Measurements from ENCODE around the gene PIP4K2C.

The PIP4K2C gene

DNA sequence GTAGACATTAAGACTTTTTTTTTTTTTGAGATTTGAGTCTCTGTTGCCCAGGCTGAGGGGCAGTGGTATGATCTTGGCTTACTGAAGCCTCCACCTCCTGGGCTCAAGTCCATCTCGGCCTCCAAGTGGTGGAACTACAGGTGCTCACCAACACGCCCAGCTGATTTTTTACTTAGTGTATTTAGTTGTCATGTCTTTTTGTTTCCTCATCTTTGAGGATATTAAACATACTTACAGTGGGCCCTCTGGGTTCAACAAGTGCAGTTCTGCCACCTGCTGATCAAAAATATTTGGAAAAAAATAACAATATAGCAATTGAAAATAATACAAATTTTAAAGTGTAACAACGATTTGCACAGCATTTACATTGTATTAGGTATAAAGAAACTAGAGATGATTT, 46.4 kb downstream of the PIP4K2C start:
- TF ChIP-seq GATA2 (IDR thresholded peaks at IDR 0.05; ENCODE audit: low read depth, low read length) (no peak), GATA3 (IDR thresholded peaks at IDR 0.05; ENCODE audit: low read depth, low read length) (no peak)

DNA sequence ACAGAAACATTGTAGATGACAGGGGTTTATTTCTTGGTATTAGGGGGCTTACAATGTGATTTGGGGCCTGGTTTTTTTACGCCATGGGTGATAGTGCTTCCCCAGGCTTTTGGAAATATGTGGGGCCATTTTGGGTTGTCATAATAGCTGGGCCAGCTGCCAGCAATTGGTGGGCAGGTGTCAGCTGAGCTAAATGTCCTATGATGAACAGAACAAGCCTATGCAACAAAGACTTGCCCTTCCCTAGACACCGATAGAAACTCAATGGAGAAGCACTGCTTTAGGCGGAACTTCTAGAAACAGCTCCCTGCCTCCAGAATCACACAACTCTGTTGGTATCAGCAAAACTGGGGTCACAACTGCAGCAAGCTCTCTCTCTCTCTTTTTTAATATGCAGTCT, 47.1 kb downstream of the PIP4K2C start:
- TF ChIP-seq GATA3 (IDR thresholded peaks at IDR 0.05; ENCODE audit: low read depth, low read length): no peak
- no peak for TF ChIP-seq GATA2 (IDR thresholded peaks at IDR 0.05; ENCODE audit: low read depth, low read length)

DNA sequence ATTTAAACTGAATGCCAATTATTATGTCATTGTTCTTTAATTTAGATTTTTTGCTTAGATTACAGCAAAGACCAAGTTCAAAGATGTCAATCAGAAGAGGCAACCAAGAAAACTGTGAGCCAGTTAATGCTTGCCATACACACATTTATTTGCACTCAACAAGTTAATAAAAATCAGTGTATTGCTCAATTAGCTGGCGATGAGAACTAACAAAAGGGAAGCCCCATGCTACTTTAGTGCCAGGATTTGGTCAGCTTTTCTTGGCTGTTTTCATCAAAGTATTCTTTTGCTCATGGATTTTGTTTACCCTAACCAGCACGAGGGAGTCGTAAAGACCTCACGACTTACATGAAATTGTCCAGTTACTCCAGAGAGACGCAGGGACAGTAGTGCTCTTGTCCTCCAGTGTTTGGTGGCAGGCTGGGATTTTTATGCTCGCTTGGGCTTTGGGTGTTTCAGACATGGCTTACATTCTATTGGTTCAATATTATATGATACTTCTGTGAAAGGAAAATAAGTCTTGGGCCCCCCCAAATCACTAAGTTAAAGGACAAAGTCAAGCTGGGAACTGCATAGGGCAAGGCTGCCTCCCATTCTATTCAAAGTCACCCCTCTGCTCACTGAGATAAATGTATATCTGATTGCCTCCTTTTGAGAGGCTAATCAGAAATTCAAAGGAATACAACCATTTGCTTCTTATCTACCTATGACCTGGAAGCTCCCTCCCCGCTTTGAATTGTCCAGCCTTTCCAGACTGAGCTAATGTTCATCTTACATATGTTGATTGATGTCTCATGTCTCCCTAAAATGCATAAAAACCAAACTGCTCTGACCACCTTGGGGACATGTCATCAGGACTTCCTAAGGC, 49.4 kb downstream of the PIP4K2C start:
- TF ChIP-seq GATA2 (IDR thresholded peaks at IDR 0.05; ENCODE audit: low read depth, low read length): no peak

DNA sequence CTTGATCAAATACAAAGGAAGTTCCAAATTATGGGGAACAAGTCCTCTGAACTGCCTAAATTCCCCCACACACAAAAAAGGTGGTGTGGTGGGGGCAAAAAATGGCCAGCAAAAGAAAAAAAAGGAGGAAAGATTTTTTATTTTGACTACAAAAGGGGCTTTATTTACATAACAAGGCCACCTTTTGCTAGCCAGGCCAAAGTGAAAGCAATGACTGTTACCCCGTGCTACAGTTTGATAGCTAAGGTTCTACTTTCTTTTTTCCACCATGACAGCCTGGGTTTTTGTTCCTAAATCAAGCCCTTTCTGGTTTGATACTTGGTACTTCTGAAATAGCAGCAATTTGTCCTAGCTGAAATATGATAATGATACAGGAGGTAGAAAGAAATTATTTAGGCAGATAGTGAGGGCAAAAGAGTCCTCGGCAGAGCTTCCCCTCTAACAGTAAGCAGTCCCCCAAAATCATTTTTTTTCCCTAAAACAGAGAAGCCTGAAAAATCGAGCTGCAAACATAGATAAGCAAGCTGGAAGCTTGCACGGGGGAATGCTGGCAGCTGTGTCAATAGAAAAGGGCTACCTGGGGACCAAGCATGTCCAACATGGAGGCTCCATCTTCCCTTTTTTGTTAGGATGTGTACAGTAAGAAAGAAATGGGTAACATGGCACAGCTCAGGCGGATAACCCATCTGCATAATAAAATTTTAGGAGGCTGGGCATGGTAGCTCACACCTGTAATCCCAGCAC, 50.9 kb downstream of the PIP4K2C start:
- TF ChIP-seq GATA2 (IDR thresholded peaks at IDR 0.05; ENCODE audit: low read depth, low read length) (no peak), GATA3 (IDR thresholded peaks at IDR 0.05; ENCODE audit: low read depth, low read length) (no peak)

Measured in SH-SY5Y (cell line).